Hematopoietic multipotent progenitor cell treated with erythropoietin and hydrocortisone succinate and interleukin-3 and kit ligand, for 6 days (in vitro differentiated cells): Measurements from ENCODE around the gene KDM5B.
"Not testable (repeated sequence)": the region's sequence is repeated elsewhere in the genome, so short reads cannot be mapped to it uniquely, and the experiment has no call there.

Experiments
- DNase-seq: peaks from one replicate; pipeline ENCODE4 v3.0.0-alpha.2; 2015

Gene KDM5B

DNA sequence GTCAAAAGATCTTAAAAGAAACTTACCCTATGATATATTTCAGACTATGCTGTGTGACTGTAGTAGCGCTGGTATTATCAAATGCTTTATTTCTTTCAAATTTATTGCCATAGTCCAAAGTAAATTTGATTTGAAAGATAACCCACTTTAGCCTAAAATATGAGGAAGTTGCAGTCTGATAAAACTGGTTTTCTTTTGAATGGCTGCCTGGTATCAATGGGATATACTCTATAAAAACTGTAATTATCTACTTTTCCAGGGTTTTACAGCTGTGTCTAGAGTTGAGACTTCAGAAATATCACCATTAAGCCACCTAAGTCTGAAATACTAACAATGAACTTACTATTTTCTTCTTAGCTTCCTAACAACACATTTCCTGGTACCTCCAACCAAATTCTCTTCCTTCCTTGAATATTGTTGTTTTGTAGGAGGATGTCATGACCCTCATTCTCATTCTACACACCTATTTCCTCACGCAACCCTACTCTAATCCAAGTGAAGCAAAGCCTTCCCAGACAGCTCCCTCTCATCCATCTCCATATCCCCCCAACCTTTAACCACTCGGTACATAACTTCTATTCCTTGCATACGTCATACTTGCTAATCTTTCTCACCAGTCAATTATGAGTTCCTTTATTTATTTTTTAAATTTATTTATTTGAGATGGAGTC lies 17.0 kb downstream of the KDM5B start:
- peak; percentile 25 for DNase-seq

DNA sequence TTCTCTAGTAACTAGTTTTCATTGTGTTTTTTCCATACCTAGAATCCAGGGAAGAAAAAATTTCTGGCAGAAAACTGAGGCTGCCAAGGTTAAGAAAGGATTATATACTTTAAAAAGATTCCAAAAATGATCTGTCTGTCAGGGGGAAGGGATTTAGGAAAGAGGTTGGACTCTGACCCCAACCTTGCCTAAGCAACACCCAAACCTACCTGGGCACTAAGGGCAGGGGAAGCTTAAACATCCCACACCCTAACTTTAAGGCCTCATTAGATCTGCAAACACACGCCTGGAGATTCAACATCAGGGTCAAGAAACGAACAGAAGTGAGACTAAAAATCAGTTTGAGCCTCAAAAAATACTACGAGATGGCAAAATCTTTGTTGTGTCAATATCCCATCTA lies 19.4 kb downstream of the KDM5B start:
- DNase-seq: no peak

DNA sequence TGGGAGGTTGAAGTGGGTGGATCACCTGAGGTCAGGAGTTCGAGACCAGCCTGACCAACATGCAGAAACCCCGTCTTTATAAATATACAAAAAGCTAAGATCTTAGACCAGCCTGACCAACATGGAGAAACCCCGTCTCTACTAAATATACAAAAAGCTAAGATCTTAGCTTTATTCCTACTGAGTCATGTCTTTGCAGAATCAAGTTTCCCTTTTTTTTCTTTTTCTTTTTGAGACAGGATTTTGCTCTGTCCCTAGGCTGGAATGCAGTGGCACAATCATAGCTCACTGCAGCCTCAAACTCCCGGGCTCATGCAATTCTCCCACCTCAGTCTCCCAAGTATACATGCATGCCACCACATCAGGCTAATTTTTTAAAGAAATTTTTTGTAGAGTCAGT lies 21.4 kb downstream of the KDM5B start:
- no peak for DNase-seq

DNA sequence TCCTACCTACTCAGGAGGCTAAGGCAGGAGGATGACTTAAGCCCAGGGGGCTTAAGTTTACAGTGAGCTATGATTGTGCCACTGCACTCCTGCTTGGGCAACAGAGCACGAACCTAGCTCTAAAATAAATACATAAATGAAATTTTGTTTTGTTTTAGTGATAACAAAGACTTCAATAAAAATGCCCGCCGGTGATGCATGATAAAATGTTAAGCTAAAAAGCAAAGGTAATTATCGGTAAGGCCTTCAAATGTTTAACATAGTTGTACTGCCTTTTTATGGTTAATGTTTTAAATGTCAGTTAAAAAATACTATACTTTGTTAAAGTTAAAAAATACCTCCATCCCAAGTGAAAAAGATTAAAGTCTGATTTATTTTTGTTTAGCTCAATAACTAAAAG lies 27.0 kb downstream of the KDM5B start:
- no peak for DNase-seq

DNA sequence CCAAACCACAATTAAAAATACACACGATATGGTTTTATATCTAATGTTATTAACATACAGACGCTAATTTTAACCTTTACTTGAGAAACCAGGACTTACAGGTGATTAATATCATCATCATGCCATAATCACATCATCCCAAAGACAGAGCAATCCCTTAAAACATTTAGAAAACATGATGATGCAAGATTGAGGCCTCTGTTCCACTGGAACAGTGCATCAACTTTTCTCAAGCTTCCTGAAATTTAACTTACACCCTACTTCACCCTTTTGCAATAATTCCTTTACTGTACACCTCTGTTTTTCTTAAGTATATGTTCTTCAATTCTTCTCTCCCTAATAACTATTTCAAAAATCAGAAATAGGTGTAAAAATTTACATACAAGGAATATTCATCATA lies 38.1 kb downstream of the KDM5B start:
- no peak for DNase-seq

DNA sequence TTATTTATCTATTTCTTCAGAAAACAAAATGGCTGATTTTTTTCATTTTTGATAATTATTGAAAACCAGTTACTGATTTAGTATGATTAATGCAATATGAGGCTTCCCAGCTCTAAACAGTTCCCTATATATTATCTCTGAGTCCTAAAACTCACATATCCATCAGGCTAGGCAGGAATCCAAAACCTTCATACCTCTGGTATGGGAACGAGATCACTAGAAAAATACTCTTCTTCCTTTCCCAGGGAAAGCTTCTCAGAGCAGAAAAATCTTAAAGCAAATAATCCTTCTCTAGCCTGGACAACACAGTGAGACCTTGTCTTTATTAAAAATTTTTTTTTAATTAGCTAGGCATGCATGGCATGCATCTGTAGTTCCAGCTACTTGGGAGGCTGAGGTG lies 42.5 kb downstream of the KDM5B start:
- no peak for DNase-seq

DNA sequence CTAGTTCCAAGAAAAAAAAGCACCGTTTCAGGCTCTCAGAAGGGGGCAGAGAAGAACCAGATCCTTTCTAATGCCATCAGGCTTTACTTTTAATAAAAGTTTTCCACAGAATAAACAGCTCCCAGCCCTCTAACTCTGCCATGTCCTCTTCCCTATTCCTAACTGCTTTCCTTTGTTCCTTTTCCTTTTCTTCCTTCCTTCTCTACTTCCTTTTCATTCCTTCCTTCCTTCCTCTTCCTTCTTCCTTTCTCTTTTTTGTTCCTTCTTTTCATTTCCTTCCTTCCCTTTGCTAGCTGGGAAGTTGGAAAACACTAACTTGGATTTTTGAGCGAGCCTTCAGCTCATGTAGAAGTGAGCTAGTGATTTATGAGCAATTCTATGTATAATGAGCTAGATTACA lies 46.2 kb downstream of the KDM5B start:
- no peak for DNase-seq

DNA sequence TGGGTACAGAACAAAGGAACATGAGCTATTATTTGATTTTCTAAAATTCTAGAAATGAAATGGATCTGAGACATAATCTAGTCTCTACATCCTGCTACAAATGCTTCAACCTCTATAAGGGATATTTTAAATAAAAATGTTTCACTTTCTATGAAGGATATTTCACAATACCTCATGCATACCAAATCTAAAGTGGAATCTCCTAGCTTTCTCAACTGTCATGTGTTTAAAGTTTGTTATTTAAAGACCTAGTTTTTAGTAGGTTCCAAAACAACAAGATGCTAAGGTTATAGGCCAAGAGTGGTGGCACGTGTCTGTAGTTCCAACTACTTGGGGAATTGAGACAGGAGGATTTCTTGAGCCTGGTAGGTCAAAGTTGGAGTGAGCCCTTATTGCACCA lies 47.6 kb downstream of the KDM5B start:
- no peak for DNase-seq

DNA sequence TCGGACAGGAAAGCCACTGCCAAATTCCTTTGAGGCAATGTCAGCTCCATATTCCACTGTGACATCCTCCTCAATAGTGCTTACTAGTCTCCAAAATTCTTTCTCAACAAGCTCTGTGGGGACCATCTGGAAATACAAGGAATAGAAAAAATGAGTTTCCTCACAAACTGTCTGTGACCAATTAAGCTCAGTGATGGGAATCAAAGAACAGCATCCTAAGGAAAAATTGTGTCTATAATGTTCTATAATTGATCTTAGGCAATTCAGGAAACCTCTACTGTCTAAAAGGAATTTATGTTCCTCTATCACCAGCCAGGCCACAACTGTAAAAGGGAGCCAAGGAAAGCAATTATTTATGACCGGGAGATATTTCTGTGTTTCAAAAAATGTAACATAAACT lies 51.8 kb downstream of the KDM5B start:
- no peak for DNase-seq

DNA sequence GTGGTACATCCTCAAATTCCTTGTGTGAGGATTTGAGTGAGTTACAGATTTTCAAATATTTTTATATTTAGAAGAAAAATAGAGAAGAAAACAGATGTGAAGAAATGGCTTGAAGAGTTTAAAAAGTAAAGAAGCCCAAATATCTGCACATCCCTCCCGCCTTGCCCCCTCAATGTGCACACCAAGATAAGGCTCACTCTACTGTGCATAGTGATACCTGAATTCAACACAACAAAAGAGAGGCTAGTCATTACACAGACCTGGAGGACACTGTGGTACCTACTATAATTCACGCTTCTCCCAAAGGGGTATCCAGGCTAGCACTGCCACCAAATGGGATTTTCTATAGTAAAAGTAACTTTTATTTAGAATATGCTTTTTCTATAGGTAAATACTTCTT lies 53.9 kb downstream of the KDM5B start:
- peak; percentile 41 for DNase-seq

DNA sequence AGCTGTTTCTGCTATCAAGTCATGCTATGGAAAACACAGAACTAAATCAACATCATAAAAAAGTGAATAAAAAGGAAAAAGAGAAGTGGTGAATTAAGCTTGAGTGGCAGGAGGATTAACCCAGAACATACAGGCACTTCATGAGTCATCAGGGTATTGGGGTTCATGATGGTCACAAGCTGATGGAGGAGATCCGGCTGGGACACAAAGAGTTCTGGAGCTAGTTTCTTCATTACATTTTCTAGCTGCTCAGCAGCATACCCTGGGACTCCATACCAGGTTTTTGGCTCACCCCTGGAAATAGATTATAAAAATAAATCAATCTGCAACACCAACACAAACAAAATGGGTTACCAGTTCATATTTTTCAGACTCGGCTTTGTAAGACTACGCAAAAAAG lies 55.4 kb downstream of the KDM5B start:
- DNase-seq: no peak

DNA sequence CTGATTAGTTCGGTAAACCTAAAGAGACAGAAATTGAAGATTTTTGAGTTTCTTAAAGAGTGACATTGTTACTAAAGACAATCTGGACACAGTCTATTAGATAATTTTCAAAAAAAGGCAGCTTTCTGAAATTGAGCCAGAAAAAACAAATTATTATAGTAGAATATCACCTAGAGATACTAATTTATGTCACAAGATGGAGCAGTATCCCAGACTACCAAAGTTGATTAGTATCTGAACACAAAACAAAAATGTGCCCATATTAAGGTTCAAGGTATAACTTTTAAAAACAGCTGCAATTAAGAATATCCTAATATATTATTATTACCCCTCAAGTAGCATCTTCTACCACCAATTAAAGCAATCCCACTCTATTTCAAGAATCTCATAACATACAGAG lies 57.5 kb downstream of the KDM5B start:
- peak; percentile 33 for DNase-seq

DNA sequence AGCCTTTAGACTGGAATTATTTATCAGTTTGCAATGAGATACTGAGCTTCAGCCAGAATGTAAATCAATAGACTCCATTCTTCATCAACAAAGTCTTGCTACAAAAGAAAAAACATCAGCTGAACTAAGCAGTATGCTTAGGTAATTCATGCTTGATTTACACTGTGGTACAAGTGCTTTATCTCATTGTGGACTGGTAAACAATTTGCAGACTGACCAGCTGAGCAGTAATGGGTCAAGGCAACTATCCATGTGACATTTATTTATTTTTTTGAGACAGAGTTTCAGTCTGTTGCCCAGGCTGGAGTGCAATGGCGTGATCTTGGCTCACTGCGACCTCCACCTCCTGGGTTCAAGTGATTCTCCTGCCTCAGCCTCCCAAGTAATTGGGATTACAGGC lies 58.2 kb downstream of the KDM5B start:
- DNase-seq: no peak

DNA sequence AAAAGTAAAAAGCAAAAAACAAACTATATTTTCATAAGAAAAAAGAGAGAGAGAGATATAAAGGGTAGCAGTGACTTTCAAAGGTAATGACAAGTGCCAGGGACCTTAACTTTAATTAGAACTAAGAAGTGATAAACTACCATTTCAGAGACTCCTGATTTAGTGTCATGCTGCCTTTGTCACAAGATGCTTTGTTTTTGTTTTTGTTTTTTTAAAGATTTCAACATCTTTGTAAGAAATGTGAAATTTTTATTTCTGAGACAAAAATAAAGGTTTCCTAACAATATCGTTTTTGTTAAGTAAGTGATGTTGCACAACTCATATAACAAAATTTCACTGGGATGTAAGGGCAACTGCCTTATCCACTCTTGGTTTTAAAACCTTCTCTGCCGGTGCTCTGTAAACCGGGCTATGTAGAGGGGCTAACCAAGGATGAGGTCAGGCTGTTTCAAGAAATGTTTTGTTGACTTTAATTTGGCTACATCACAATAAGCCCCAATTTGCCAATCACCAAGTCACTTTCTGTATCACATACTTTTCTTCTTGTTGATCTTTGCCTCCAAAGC lies 62.8 kb downstream of the KDM5B start:
- no peak for DNase-seq

DNA sequence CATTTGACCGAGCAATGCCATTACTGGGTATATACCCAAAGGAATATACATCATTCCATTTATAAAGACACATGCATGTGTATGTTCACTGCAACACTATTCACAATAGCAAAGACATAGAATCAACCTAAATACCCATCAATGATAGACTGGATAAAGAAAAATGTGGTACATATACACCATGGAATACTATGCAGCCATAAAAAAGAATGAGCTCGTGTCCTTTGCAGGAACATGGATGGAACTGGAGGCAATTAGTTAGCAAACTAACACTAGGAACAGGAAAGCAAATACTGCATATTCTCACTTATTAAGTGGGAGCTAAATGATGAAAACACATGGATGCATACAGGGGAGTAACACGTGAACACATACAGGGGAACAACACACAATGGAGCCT lies 63.5 kb downstream of the KDM5B start:
- not testable (repeated sequence) for DNase-seq

DNA sequence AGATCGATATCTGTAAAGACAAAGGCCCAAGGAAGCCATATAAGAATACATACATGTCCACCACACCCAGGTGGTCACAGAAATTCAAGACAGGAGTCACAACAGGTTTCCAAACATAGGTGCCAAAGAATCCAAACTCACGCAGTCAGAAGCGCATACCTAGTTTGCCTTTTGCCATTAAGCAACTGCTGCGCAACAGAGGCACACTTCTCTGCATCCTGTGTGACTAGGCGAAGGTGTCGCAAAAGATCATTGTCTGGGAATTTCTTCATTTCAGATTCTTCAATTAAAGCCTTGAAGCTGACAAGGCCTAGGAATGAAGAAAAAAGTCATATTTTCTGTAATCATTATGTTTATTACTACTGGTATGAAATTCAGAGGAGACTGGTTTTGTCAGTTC lies 65.7 kb downstream of the KDM5B start:
- no peak for DNase-seq

DNA sequence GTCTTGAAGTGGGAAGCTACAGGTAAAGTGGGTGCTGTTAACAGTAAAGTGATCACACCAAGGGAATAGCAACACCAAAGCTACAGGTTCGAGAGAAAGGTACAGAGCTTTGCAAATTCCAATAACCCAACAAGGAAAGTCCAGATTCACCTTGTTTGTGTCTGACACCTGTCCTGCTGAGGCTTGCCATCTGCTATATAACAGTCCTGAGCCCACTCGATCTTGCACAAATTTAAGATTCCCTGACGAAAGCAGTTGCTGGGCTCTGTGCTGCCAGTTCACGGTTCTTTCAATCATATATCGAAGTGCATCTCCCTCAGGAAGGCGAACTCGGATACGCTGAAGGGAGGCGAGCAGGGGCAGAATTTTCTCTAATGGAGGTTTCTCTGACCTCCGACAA lies 75.0 kb downstream of the KDM5B start:
- no peak for DNase-seq

DNA sequence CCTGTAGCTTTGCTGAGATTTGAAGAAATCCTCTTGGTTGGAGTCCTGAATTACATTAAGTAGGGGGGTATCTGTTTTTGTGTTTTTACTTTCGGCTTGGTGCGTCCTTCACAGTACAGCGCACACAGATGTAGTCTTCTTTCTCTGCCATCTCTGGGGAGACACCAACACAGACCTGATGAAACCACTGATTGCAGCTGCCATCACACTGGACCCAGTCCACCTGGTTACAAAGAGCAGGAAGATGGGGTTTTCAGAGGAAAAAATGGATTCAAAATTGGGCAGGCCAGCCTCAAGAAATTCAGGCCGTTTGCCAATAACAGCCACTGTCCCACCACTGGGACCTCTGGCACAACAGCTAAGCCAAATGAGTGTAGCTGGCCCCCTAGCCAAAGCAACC lies 79.3 kb downstream of the KDM5B start:
- DNase-seq: no peak

DNA sequence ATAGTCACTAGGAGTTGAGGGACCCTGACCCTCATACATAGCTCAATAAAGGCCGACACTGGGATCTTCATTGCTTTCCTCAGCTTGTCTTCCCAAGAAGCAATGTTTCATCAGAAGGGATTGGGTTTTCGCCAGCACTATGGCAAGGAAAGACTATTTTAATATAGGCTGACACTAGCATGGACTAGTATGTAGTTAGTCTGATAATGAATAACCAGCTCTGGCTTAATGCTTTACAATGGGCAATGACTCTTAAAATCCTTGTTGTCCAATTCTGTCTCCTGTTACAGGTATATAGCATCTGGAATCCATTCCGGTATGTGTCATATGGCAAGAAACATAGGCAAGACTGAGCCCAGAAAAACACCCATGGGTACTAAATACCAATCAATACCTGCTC lies 82.7 kb downstream of the KDM5B start:
- DNase-seq: no peak

DNA sequence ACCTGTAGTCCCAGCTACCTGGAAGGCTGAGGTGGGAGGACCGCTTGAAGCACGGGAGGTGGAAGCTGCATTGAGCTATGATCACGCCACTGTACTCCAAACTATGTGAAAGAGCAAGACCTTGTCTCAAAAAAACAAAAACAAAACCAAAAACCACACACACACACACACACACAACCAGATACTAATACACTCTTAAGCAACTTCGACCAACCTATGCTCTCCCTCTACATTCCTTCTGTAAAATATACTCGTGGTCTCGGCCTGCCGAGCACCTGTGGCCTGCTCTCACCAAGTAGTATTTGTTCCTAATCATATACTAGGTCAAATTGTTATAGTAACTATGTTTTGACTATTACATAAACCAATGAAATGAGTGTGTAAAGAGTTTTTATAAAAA lies 84.5 kb downstream of the KDM5B start:
- DNase-seq: no peak

DNA sequence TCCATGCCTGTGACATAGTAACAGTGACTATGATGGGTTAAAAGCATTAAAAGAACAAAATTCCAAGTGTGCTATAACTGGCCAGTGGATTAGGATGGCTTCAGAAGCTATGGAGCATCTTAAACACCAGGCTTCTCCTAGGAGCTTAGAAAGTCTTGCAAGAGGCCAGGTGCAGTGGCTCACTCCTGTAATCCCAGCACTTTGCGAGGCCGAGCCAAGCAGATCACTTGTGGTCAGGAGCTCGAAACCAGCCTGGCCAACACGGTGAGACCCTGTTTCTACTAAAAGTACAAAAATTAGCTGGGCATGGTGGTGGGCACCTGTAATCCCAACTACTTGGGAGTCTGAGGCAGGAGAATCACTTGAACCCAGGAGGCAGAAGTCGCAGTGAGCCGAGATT lies 85.2 kb downstream of the KDM5B start:
- not testable (repeated sequence) for DNase-seq

DNA sequence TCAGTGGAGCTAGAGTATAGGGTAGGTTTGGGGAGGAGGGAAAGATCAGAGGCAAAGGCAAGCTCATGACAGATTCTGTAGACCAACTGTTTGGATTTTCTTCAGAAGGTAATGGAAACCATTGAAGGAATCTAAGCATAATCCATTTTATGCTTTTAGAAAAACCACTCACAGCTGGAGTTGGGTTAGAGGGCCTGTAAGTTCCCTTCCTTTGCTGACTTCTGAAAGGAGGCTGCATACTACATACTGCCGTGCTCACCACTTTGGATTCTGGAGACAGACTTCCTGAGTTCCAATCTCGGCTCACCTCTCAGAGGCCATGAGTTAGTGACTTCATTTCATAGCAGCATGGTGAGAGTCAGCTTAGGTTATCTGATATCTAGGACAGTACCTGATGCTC lies 91.6 kb downstream of the KDM5B start:
- no peak for DNase-seq

DNA sequence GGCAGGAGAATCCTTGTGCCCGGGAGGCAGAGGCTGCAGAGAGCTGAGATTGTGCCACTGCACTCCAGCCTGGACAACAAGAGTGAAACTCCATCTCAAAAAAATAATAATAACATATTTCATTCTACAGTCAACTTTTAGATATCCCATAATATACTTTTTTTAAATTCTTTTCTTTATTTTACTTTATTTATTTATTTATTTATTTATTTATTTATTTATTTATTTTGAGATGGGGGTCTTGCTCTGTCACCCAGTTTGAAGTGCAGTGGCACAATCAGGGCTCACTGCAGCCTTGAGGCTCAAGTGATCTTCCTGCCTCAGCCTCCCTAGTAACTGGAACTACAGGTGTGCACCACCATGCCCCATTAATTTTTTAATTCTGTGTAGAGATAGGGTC lies 94.0 kb downstream of the KDM5B start:
- not testable (repeated sequence) for DNase-seq

DNA sequence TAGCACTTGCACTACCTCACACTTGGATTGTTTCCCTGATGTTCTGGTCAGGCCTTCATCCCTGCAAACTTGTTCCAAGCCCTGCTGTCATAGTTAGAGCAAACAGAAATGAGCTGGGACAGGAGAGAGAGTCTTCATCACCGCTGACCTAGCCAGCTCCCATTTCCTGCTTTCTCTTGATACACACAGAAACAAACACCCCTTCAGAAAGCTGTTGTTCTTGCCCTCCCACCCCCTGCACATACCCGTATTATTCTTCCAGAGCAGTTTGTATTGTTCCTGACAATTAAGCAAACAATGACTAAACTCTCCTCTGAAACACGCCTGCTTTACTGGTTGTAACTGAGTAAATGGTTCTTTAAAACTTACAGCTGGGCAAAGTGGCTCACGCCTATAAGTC lies 95.1 kb downstream of the KDM5B start:
- DNase-seq: no peak

DNA sequence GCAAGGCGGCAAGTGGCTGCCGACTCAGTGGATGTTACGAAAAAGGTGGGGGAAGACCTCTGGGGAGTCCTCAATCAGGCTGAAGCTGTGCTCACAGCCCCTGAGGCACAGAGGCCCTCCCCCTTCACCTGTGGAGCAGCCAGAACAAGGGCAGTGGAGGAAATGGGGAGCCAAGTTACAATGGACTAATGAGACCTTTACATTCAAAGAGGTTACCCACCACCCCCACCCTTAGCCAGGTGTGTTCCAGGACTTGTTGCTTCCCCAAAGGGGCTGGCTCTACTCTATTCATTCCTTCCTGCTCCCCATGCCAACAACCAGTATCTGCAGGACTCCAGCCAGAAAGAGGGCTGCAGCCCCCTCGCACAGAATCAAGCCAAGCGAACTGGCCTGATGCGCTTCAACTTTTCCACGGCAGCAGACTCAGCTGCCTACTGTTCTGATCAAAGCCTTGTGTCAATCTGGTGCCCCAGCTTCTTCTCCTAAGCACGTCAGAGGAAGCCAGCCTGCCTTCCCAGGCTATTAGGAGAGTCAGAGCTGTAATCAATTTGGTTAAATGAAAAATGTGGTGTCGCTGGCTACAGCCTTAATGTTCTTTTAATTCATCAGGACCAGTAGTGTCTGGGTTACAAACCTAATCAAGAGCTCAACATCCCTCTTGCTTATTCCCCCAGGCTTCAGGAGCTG lies 96.1 kb downstream of the KDM5B start:
- no peak for DNase-seq
